Measurements from ENCODE around the gene CCDC159.
"Not testable (repeated sequence)": the region's sequence is repeated elsewhere in the genome, so short reads cannot be mapped to it uniquely, and the experiment has no call there.

The CCDC159 gene

GRCh38 chr19:11367528-11367927 lies 21.2 kb downstream of the CCDC159 start:
- no peak for DNase-seq

- DNase-seq = no peak
Measured at GRCh38 chr19:11370744-11371143, 24.4 kb downstream of the CCDC159 start.

- no peak for DNase-seq
Measured at GRCh38 chr19:11373166-11373884, 27.0 kb downstream of the CCDC159 start.

- peak in 1 of 2 donors; percentile 17 for DNase-seq
Measured at GRCh38 chr19:11373885-11374432, 27.6 kb downstream of the CCDC159 start.

GRCh38 chr19:11374433-11375142 lies 28.3 kb downstream of the CCDC159 start, which contains the start of gene SWSAP1:
TSS of gene SWSAP1 (plus strand) at chr19:11374666. CDS start at chr19:11374681, 15 bp downstream.
- peak; percentile 100 for DNase-seq

- peak; percentile 23 to 34 for DNase-seq
Measured at GRCh38 chr19:11375143-11375948, 29.0 kb downstream of the CCDC159 start.

- DNase-seq = peak; percentile 73 to 76
Measured at GRCh38 chr19:11377237-11377636, 30.9 kb downstream of the CCDC159 start.

GRCh38 chr19:11377756-11378155 lies 31.4 kb downstream of the CCDC159 start:
- DNase-seq = no peak

GRCh38 chr19:11378319-11379189 lies 32.2 kb downstream of the CCDC159 start:
- DNase-seq = peak in 1 of 2 donors; percentile 42

- not testable (repeated sequence) for DNase-seq
Measured at GRCh38 chr19:11379269-11379845, 33.0 kb downstream of the CCDC159 start.

- DNase-seq = no peak
Measured at GRCh38 chr19:11379857-11380350, 33.6 kb downstream of the CCDC159 start.

GRCh38 chr19:11380653-11381537 lies 34.6 kb downstream of the CCDC159 start:
- DNase-seq = peak; percentile 94 to 95

GRCh38 chr19:11382898-11383705 lies 36.8 kb downstream of the CCDC159 start:
- peak; percentile 46 to 56 for DNase-seq

- no peak for DNase-seq
Measured at GRCh38 chr19:11383706-11384048, 37.4 kb downstream of the CCDC159 start.

- no peak for DNase-seq
Measured at GRCh38 chr19:11384778-11385129, 38.4 kb downstream of the CCDC159 start.

- DNase-seq = peak; percentile 66 to 76
Measured at GRCh38 chr19:11387162-11388034, 41.1 kb downstream of the CCDC159 start.

- DNase-seq = no peak
Measured at GRCh38 chr19:11390359-11390758, 44.0 kb downstream of the CCDC159 start.

GRCh38 chr19:11390933-11391680 lies 44.8 kb downstream of the CCDC159 start:
- no peak for DNase-seq

Measured in inflammatory macrophage (primary cell).